Muscle of back (tissue), 11 donors: ENCODE data around the gene RPLP2. TPM values are rescaled to one million over a fixed set of nuclear protein-coding genes. Genes with fewer than 3 reads are reported as not detected.

Experiments used
- DNase-seq, 3 donors: peaks; one replicate each; pipeline versions ENCODE4 v3.0.0 to v3.0.0-alpha.2; 2013
- polyA plus RNA-seq, 10 donors: library from polyadenylated mRNA; unstranded; fragments of 120-200 nt; gene quantifications; one replicate each; pipeline ENCODE4 v1.2.1, GENCODE V29; 2013; ENCODE audit not compliant: insufficient read length in 10 of 10

The RPLP2 gene
- polyA plus RNA-seq, 10 donors, result 1,394 to 1,882 (median 1,587) TPM

- no peak for DNase-seq
These were observed 9.3 kb upstream of the RPLP2 start for GRCh38 chr11:800473-800872.

GRCh38 chr11:801097-801780 is 8.5 kb upstream of the RPLP2 start:
- DNase-seq, result no peak

GRCh38 chr11:802018-802617 is 7.6 kb upstream of the RPLP2 start:
- DNase-seq, result no peak

- no peak for DNase-seq
These were observed 6.9 kb upstream of the RPLP2 start for GRCh38 chr11:802693-803466.

- DNase-seq, result no peak
These were observed 6.4 kb upstream of the RPLP2 start for GRCh38 chr11:803467-803742.

- no peak for DNase-seq
These were observed 5.8 kb upstream of the RPLP2 start for GRCh38 chr11:803770-804598.

- DNase-seq, result no peak
These were observed 5.2 kb upstream of the RPLP2 start for GRCh38 chr11:804599-804964.

GRCh38 chr11:808427-809286 is 1.1 kb upstream of the RPLP2 start:
- DNase-seq, result no peak

- DNase-seq, result no peak
These were observed 337 bp downstream of the RPLP2 start for GRCh38 chr11:810040-810567.

GRCh38 chr11:811446-812245 is 1.9 kb downstream of the RPLP2 start:
- DNase-seq, result no peak

- DNase-seq, result no peak
These were observed 2.6 kb downstream of the RPLP2 start for GRCh38 chr11:812390-812789.

GRCh38 chr11:813072-813455 is 3.3 kb downstream of the RPLP2 start:
- DNase-seq, result no peak

GRCh38 chr11:813456-814096 is 3.8 kb downstream of the RPLP2 start:
- no peak for DNase-seq

- no peak for DNase-seq
These were observed 6.1 kb downstream of the RPLP2 start for GRCh38 chr11:815675-816432.

GRCh38 chr11:816433-816779 is 6.6 kb downstream of the RPLP2 start:
- DNase-seq, result no peak

- peak in 1 of 3 donors; percentile 55 for DNase-seq
These were observed 8.8 kb downstream of the RPLP2 start, which contains the start of gene PNPLA2 for GRCh38 chr11:818396-819128. Gene PNPLA2, plus strand, starts transcription at chr11:818914. Its CDS starts 805 bp downstream, at chr11:819719.

GRCh38 chr11:819129-819931 is 9.6 kb downstream of the RPLP2 start:
- DNase-seq, result peak; percentile 83 to 94 (median 90)
